H1 (cell line): ENCODE measurements around the gene GRK5. TPM values are rescaled to one million over a fixed set of nuclear protein-coding genes. Genes with fewer than 3 reads are reported as not detected.

Experiments used
- CTCF ChIA-PET: fragments of 300-600 bp; sonication (Branson Sonifier 250); formaldehyde crosslinking; loops from one replicate; lab custom pipeline; 2021; ENCODE audit not compliant: partially characterized antibody; lab: Charles Lee
- POLR2A ChIA-PET: fragments of 300-600 bp; sonication (Branson Sonifier 250); formaldehyde crosslinking; loops from one replicate; lab custom pipeline; 2021; ENCODE audit warnings: inconsistent platforms; ENCODE audit not compliant: partially characterized antibody; lab: Charles Lee
- DNase-seq, 2 experiments: peaks; one replicate each; pipeline versions ENCODE4 v3.0.0 to v3.0.0-alpha.2; 2010 to 2022; ENCODE audit warnings: low spot score in 2 of 2, low read depth in 1 of 2, mixed read lengths in 1 of 2
- FAIRE-seq: peaks from 2 replicates; lab custom pipeline; 2011; peaks lifted over from hg19 to GRCh38; lab: Jason Lieb, UNC
- H2AFZ ChIP-seq: 2 replicates; pipeline ENCODE4 v1.8.1; 2012; ENCODE audit warnings: low read length, inconsistent platforms
- H2AK5ac ChIP-seq: 2 replicates; pipeline ENCODE4 v1.6.1; 2013; ENCODE audit warnings: low read depth, low read length
- H2BK120ac ChIP-seq: replicated peaks from 2 replicates; pipeline ENCODE3; 2013; ENCODE audit warnings: low read depth, low read length, inconsistent platforms
- H2BK12ac ChIP-seq: 2 replicates; pipeline ENCODE4 v1.6.1; 2013; ENCODE audit warnings: low read depth, low read length
- H2BK15ac ChIP-seq: 2 replicates; pipeline ENCODE4 v1.6.1; 2013; ENCODE audit warnings: low read length
- H2BK20ac ChIP-seq: 2 replicates; pipeline ENCODE4 v1.6.1; 2013; ENCODE audit warnings: low read length
- H2BK5ac ChIP-seq: 2 replicates; pipeline ENCODE4 v1.6.1; 2013; ENCODE audit warnings: low read depth, low read length
- H3K14ac ChIP-seq: 2 replicates; pipeline ENCODE4 v1.6.1; 2013; ENCODE audit warnings: inconsistent platforms; ENCODE audit not compliant: insufficient read length
- H3K18ac ChIP-seq: 2 replicates; pipeline ENCODE4 v1.6.1; 2013; ENCODE audit warnings: low read length; ENCODE audit errors: extremely low read depth
- H3K23ac ChIP-seq: 2 replicates; pipeline ENCODE4 v1.6.1; 2013; ENCODE audit warnings: inconsistent platforms; ENCODE audit not compliant: insufficient read length
- H3K23me2 ChIP-seq: 2 replicates; pipeline ENCODE4 v1.6.1; 2013; ENCODE audit warnings: low read depth, low read length
- H3K27ac ChIP-seq: 2 replicates; pipeline ENCODE4 v1.6.1; 2011; ENCODE audit warnings: low read depth, low read length, inconsistent platforms
- H3K27me3 ChIP-seq, 4 experiments: replicated peaks in 1 of 4; 1 replicate in 1 of 4; 2 replicates in 3 of 4; pipeline versions ENCODE4 v1.6.1 to v1.8.1; 2011 to 2013; ENCODE audit warnings: low read length in 3 of 4, mild to moderate bottlenecking in 3 of 4, inconsistent platforms in 2 of 4, mixed read lengths in 2 of 4, moderate library complexity in 1 of 4; ENCODE audit not compliant: control insufficient read depth in 3 of 4, insufficient read depth in 3 of 4; ENCODE audit errors: extremely low read depth in 1 of 4
- H3K36me3 ChIP-seq, 4 experiments: 2 replicates each; pipeline versions ENCODE4 v1.6.1 to v1.8.1; 2011 to 2013; ENCODE audit warnings: mild to moderate bottlenecking in 4 of 4, low read length in 3 of 4, moderate library complexity in 2 of 4, control low read depth in 1 of 4, inconsistent platforms in 1 of 4; ENCODE audit not compliant: insufficient read depth in 4 of 4, control insufficient read depth in 2 of 4
- H3K4ac ChIP-seq: replicated peaks from 2 replicates; pipeline ENCODE3; 2013; ENCODE audit warnings: low read length, low read depth, mixed read lengths, inconsistent platforms; ENCODE audit not compliant: insufficient read length
- H3K4me1 ChIP-seq, 4 experiments: replicated peaks in 1 of 4; 1 replicate in 1 of 4; 2 replicates in 3 of 4; pipeline versions ENCODE4 v1.6.1 to v1.8.1; 2011 to 2013; ENCODE audit warnings: low read length in 3 of 4, inconsistent platforms in 2 of 4, mixed read lengths in 1 of 4; ENCODE audit not compliant: insufficient read depth in 4 of 4, control insufficient read depth in 3 of 4
- H3K4me2 ChIP-seq, 2 experiments: 2 replicates each; pipeline versions ENCODE4 v1.6.1 to v1.8.1; 2011 to 2013; ENCODE audit warnings: low read depth in 2 of 2, low read length in 2 of 2, control low read depth in 1 of 2, inconsistent platforms in 1 of 2, mild to moderate bottlenecking in 1 of 2; ENCODE audit not compliant: insufficient read depth in 1 of 2
- H3K4me3 ChIP-seq, 4 experiments: fragments of 200-600, 300-600 bp in 1 of 4; sonication (generic), shearing (Covaris generic), sonication (Bioruptor Twin) in 1 of 4; 2 replicates each; pipeline versions ENCODE4 v1.5.1 to v1.8.1; 2011 to 2016; ENCODE audit warnings: low read length in 4 of 4, low read depth in 3 of 4, control low read depth in 2 of 4, inconsistent platforms in 2 of 4, mild to moderate bottlenecking in 2 of 4, mixed read lengths in 1 of 4, moderate library complexity in 1 of 4; ENCODE audit not compliant: insufficient read depth in 2 of 4; ENCODE audit errors: extremely low read depth in 1 of 4
- H3K56ac ChIP-seq: replicated peaks from 2 replicates; pipeline ENCODE3; 2013; ENCODE audit warnings: low read depth, mild to moderate bottlenecking, mixed read lengths, low read length, inconsistent platforms; ENCODE audit not compliant: insufficient read length
- H3K79me1 ChIP-seq: 2 replicates; pipeline ENCODE4 v1.6.1; 2013; ENCODE audit warnings: low read depth, low read length, control low read depth
- H3K79me2 ChIP-seq, 2 experiments: 2 replicates each; pipeline versions ENCODE4 v1.6.1 to v1.8.1; 2012 to 2013; ENCODE audit warnings: low read length in 2 of 2, mild to moderate bottlenecking in 2 of 2, inconsistent platforms in 1 of 2; ENCODE audit not compliant: insufficient read depth in 2 of 2, control insufficient read depth in 1 of 2
- H3K9ac ChIP-seq, 4 experiments: replicated peaks in 1 of 4; 1 replicate in 1 of 4; 2 replicates in 3 of 4; pipeline versions ENCODE4 v1.6.1 to v1.8.1; 2011 to 2013; ENCODE audit warnings: low read depth in 3 of 4, low read length in 3 of 4, control low read depth in 2 of 4, mild to moderate bottlenecking in 2 of 4, moderate library complexity in 2 of 4, inconsistent platforms in 1 of 4; ENCODE audit errors: extremely low read depth in 1 of 4
- H3K9me3 ChIP-seq, 2 experiments: 2 replicates each; pipeline versions ENCODE4 v1.6.1 to v1.8.1; 2012 to 2013; ENCODE audit warnings: mild to moderate bottlenecking in 2 of 2, moderate library complexity in 2 of 2, control low read depth in 1 of 2, inconsistent platforms in 1 of 2, low read depth in 1 of 2, low read length in 1 of 2, mixed read lengths in 1 of 2; ENCODE audit not compliant: insufficient read depth in 2 of 2
- H4K20me1 ChIP-seq, 2 experiments: replicated peaks in 1 of 2; 2 replicates each; pipeline versions ENCODE3 to v1.8.1; 2011 to 2013; ENCODE audit warnings: inconsistent platforms in 2 of 2, low read length in 2 of 2, mild to moderate bottlenecking in 1 of 2; ENCODE audit not compliant: insufficient read depth in 2 of 2, control insufficient read depth in 1 of 2
- H4K5ac ChIP-seq: 2 replicates; pipeline ENCODE4 v1.6.1; 2013; ENCODE audit warnings: low read length, low read depth, mixed read lengths, inconsistent platforms; ENCODE audit not compliant: insufficient read length
- H4K8ac ChIP-seq: 2 replicates; pipeline ENCODE4 v1.8.0; 2013; ENCODE audit warnings: mild to moderate bottlenecking, moderate library complexity, low read length, inconsistent platforms; ENCODE audit not compliant: insufficient read depth; ENCODE audit errors: extremely low read depth
- H4K91ac ChIP-seq: replicated peaks from 2 replicates; pipeline ENCODE3; 2013; ENCODE audit warnings: low read length, mixed read lengths, inconsistent platforms; ENCODE audit not compliant: insufficient read length
- CEBPB ChIP-seq: IDR thresholded peaks from 2 replicates; pipeline ENCODE4 v1.6.1; 2012; ENCODE audit warnings: low read depth, low read length
- EP300 ChIP-seq, 2 experiments: IDR thresholded peaks; 1 replicate in 1 of 2; 2 replicates in 1 of 2; pipeline ENCODE4 v1.6.1; 2011 to 2012; ENCODE audit warnings: low read depth in 2 of 2, low read length in 2 of 2, mild to moderate bottlenecking in 2 of 2, borderline replicate concordance in 1 of 2, inconsistent platforms in 1 of 2, moderate library complexity in 1 of 2
- FOSL1 ChIP-seq: IDR thresholded peaks from 2 replicates; pipeline ENCODE4 v1.6.1; 2011; ENCODE audit warnings: mild to moderate bottlenecking, low read depth, low read length, moderate library complexity; ENCODE audit not compliant: insufficient read depth
- PHF8 ChIP-seq: fragments of 200-600 bp; sonication (generic); conservative IDR thresholded peaks from 2 replicates; pipeline ENCODE4 v1.7.1; 2012; ENCODE audit warnings: low read depth, mild to moderate bottlenecking, inconsistent platforms, low read length, moderate library complexity
- RXRA ChIP-seq: IDR thresholded peaks from 2 replicates; pipeline ENCODE4 v1.6.1; 2011; ENCODE audit warnings: low read depth, mild to moderate bottlenecking, low read length, moderate library complexity; ENCODE audit not compliant: insufficient read depth
- SIN3A ChIP-seq, 2 experiments: IDR thresholded peaks in 1 of 2; conservative IDR thresholded peaks in 1 of 2; 2 replicates each; pipeline ENCODE4 v1.6.1; 2011 to 2012; ENCODE audit warnings: low read length in 2 of 2, improper control_type of control experiment in 1 of 2, low read depth in 1 of 2, mild to moderate bottlenecking in 1 of 2
- TAF1 ChIP-seq: IDR thresholded peaks from 2 replicates; pipeline ENCODE4 v1.6.1; 2011; ENCODE audit warnings: mild to moderate bottlenecking, low read depth, low read length
- ZNF274 ChIP-seq: IDR thresholded peaks from 2 replicates; pipeline ENCODE4 v1.7.0; 2012; ENCODE audit warnings: low read length, borderline replicate concordance; ENCODE audit errors: extremely low read depth
- WGBS, 2 experiments: shearing (Covaris generic) in 1 of 2; methylation state at CpG; one replicate each; pipeline versions ENCODE4 v1.1.6 to v1.1.7; 2013 to 2015; ENCODE audit warnings: low lambda C conversion rate in 2 of 2, mixed read lengths in 2 of 2, inconsistent platforms in 1 of 2, low coverage in 1 of 2, missing lambda C conversion rate in 1 of 2; ENCODE audit not compliant: insufficient replicate concordance in 2 of 2, insufficient coverage in 1 of 2, insufficient read length in 1 of 2; ENCODE audit errors: extremely low coverage in 1 of 2, missing lambda C conversion rate in 1 of 2; 5-methylcytosine and 5-hydroxymethylcytosine counted together
- polyA plus RNA-seq, 7 experiments: library from polyadenylated mRNA; depleted of rRNA in 3 of 7; stranded (reverse) in 5 of 7; unstranded in 2 of 7; fragments of >200 nt in 5 of 7; fragments of 200-250 nt in 2 of 7; gene quantifications; 1 replicate in 5 of 7; 2 replicates in 1 of 7; 4 replicates in 1 of 7; pipeline versions ENCODE4 v1.2.1 to v1.2.3, GENCODE V29; 2011 to 2013; ENCODE audit warnings: missing spikeins in 2 of 7, mixed read lengths in 2 of 7
- total RNA-seq: library from RNA; stranded (reverse); fragmentation: NEBNext Ultra II Directional; extraction: Animal tissue kit (Norgen Biotek cat#: 25700); gene quantifications from 2 replicates; pipeline ENCODE4 v1.2.1, GENCODE V29; 2021

Gene GRK5
- total and polyA plus RNA-seq, 2 of the 8 experiments (the other 6 are each of a cell fraction or from before 2014, with no cell fraction given): 0.54 to 2.5 TPM

DNA sequence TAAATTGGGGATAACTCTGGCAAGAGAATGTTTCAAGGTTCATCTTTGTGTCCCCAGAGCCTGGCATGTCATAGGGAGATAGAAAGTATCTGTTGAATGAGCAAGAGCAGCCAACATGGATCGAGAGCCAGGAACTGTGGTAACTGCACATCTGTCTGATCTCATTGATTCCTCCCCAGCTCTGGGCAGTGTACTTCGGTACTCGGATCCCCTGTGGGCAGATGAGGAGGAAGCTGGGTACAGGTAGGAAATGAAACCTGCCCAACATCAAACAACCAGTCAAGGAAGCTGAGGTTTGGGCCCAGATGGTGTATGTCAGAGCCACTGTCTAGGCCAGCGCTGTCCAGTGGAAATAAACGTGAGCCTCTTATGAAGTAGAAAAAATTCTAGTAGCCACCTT is 76.4 kb downstream of the GRK5 start:
- Histone ChIP-seq H4K91ac (no peak overlapping the region), H4K20me1 (no peaks in the 10 kb centered on the region), H4K8ac (no peak overlapping the region), H2BK15ac (no peak overlapping the region), H3K4ac (no peak overlapping the region), H3K27me3 (no peaks in the 10 kb centered on the region), H3K18ac (no peak overlapping the region), H2AK5ac (no peak overlapping the region), H3K9ac (no peak overlapping the region), H2AFZ (no peak overlapping the region), H3K36me3 (no peaks in the 10 kb centered on the region), H3K4me2 (no peak overlapping the region), H2BK20ac (no peak overlapping the region), H2BK12ac (no peak overlapping the region), H3K4me3 (no peak overlapping the region), H3K79me1 (no peaks in the 10 kb centered on the region), H3K14ac (no peak overlapping the region), H3K4me1 (peaks cover 0 to 4% (median 0%) of the 10 kb centered on the region in 4 experiments; a peak in 1 of 7 replicates), H3K23ac (no peak overlapping the region), H3K56ac (no peak overlapping the region), H3K9me3 (no peaks in the 10 kb centered on the region), H4K5ac (no peak overlapping the region), H2BK120ac (no peak overlapping the region), H3K27ac (no peak overlapping the region), H2BK5ac (no peak overlapping the region), H3K79me2 (no peaks in the 10 kb centered on the region), H3K23me2 (peaks cover 2% of the 10 kb centered on the region; the same call in 1 of the 2 replicates)
- TF ChIP-seq CEBPB (no peak), ZNF274 (no peak), SIN3A (conservative IDR thresholded peaks at IDR 0.05 in 1 of 2, IDR thresholded peaks at IDR 0.05 in 1 of 2; ENCODE audit: low read depth in 1 of 2, low read length in 2 of 2) (no peak), RXRA (no peak), PHF8 (no peak), FOSL1 (no peak), TAF1 (no peak), EP300 (IDR thresholded peaks at IDR 0.05; ENCODE audit: borderline replicate concordance in 1 of 2, low read depth in 2 of 2, low read length in 2 of 2) (no peak)
- WGBS, 2 experiments: 91% methylated on average over 5 of the region's 5 CpGs; no CpG with 5 or more reads in 1 of the 2 experiments
- ChIA-PET CTCF (interaction anchor here (3.8 kb wide), 1 partner anchor 9 kb away, joined by 11 read pairs; no protein-coding TSS in a partner anchor), POLR2A (interaction anchor here (0.5 kb wide), 1 partner anchor 99 kb away, joined by 3 read pairs; no protein-coding TSS in a partner anchor)
- DNase-seq (no peak), FAIRE-seq (no peak)
